B cell (primary cell): Measurements from ENCODE around the gene ARHGEF33. TPM values are rescaled to one million over a fixed set of nuclear protein-coding genes. Genes with fewer than 3 reads are reported as not detected.

Experiments used
- ATAC-seq: fragments of 200-7000 bp; cut with Tn5 transposase; one replicate; pipeline ENCODE4 v1.10.0; 2021; ENCODE audit warnings: low read depth, mild to moderate bottlenecking, moderate number of reproducible peaks, moderate library complexity
- CTCF ChIA-PET: fragments of 350-600 bp; sonication (Branson Sonifier 250); formaldehyde crosslinking; loops from one replicate; lab custom pipeline; 2021; ENCODE audit warnings: antibody characterized with exemption, inconsistent platforms; lab: Charles Lee
- POLR2A ChIA-PET: fragments of 350-600 bp; sonication (Branson Sonifier 250); formaldehyde crosslinking; loops from one replicate; lab custom pipeline; 2021; ENCODE audit warnings: antibody characterized with exemption; lab: Charles Lee
- DNase-seq: peaks from one replicate; pipeline ENCODE4 v3.0.0; 2013
- H2AFZ ChIP-seq: 2 replicates; pipeline ENCODE4 v1.6.1; 2012; ENCODE audit warnings: mild to moderate bottlenecking, low read depth, low read length; ENCODE audit not compliant: insufficient read depth, poor library complexity, severe bottlenecking
- H3K27ac ChIP-seq, 2 donors: 1 replicate in 1 of 2; 2 replicates in 1 of 2; pipeline ENCODE4 v1.5.1; 2012 to 2013; ENCODE audit warnings: low read length in 2 of 2, mild to moderate bottlenecking in 2 of 2, moderate library complexity in 1 of 2
- H3K27me3 ChIP-seq, 4 experiments: fragments of 200-600 bp in 1 of 4; sonication (generic) in 1 of 4; replicated peaks in 1 of 4; 1 replicate in 2 of 4; 2 replicates in 2 of 4; pipeline versions ENCODE4 v1.6.1 to v1.7.0; 2013 to 2016; ENCODE audit warnings: low read length in 3 of 4, mild to moderate bottlenecking in 2 of 4, mixed read lengths in 1 of 4, moderate library complexity in 1 of 4; ENCODE audit not compliant: insufficient read depth in 4 of 4, control insufficient read depth in 3 of 4; ENCODE audit errors: control extremely low read depth in 1 of 4
- H3K36me3 ChIP-seq, 2 experiments: replicated peaks in 1 of 2; 1 replicate in 1 of 2; 2 replicates in 1 of 2; pipeline versions ENCODE4 v1.6.1 to v1.7.1; 2013; ENCODE audit warnings: low read length in 1 of 2; ENCODE audit not compliant: insufficient read depth in 2 of 2, control insufficient read depth in 1 of 2; ENCODE audit errors: control extremely low read depth in 1 of 2, extremely low read depth in 1 of 2
- H3K4me1 ChIP-seq, 2 donors: fragments of 200-600 bp in 1 of 2; sonication (generic) in 1 of 2; 1 replicate in 1 of 2; 2 replicates in 1 of 2; pipeline versions ENCODE4 v1.5.1 to v1.6.1; 2013 to 2017; ENCODE audit warnings: low read length in 2 of 2; ENCODE audit not compliant: control insufficient read depth in 2 of 2, insufficient read depth in 2 of 2
- H3K4me2 ChIP-seq: replicated peaks from 2 replicates; pipeline ENCODE3; 2012; ENCODE audit warnings: mild to moderate bottlenecking, low read depth, low read length; ENCODE audit not compliant: poor library complexity, severe bottlenecking
- H3K4me3 ChIP-seq, 5 experiments: fragments of 200-600 bp in 1 of 5; sonication (generic) in 1 of 5; 1 replicate in 3 of 5; 2 replicates in 2 of 5; pipeline versions ENCODE4 v1.5.1 to v1.7.0; 2011 to 2016; ENCODE audit warnings: low read length in 4 of 5, mild to moderate bottlenecking in 4 of 5, low read depth in 2 of 5, control low read depth in 1 of 5, moderate library complexity in 1 of 5; ENCODE audit not compliant: insufficient read depth in 1 of 5; ENCODE audit errors: control extremely low read depth in 1 of 5, extremely low read depth in 1 of 5
- H3K79me2 ChIP-seq: fragments of 200-600 bp; sonication (generic); one replicate; pipeline ENCODE4 v1.6.0; 2016; ENCODE audit warnings: low read length; ENCODE audit not compliant: control insufficient read depth, insufficient read depth
- H3K9ac ChIP-seq: fragments of 200-600 bp; sonication (generic); 2 replicates; pipeline ENCODE4 v1.6.1; 2017; ENCODE audit warnings: mild to moderate bottlenecking, low read length, moderate library complexity
- H3K9me3 ChIP-seq, 3 donors: one replicate each; pipeline versions ENCODE4 v1.6.1 to v1.7.1; 2013; ENCODE audit warnings: low read length in 2 of 3; ENCODE audit not compliant: control insufficient read depth in 2 of 3, insufficient read depth in 1 of 3; ENCODE audit errors: control extremely low read depth in 1 of 3
- H4K20me1 ChIP-seq: 2 replicates; pipeline ENCODE4 v1.6.0; 2012; ENCODE audit warnings: mild to moderate bottlenecking, low read length; ENCODE audit not compliant: insufficient read depth, control insufficient read depth, poor library complexity, severe bottlenecking
- H3K27ac Mint-ChIP-seq: one replicate; pipeline ENCODE4 v1.8.0; 2021; ENCODE audit warnings: mixed read lengths
- H3K27me3 Mint-ChIP-seq: one replicate; pipeline ENCODE4 v1.8.0; 2021; ENCODE audit warnings: mixed read lengths
- H3K4me1 Mint-ChIP-seq: one replicate; pipeline ENCODE4 v1.8.0; 2021; ENCODE audit warnings: mixed read lengths
- H3K4me3 Mint-ChIP-seq: one replicate; pipeline ENCODE4 v1.8.0; 2021; ENCODE audit warnings: mixed read lengths
- H3K9me3 Mint-ChIP-seq: one replicate; pipeline ENCODE4 v1.8.0; 2022; ENCODE audit warnings: mixed read lengths; ENCODE audit not compliant: insufficient read depth
- CTCF ChIP-seq: fragments of 200-600 bp; IDR thresholded peaks from one replicate; pipeline ENCODE4 v1.8.0; 2022; ENCODE audit warnings: antibody characterized with exemption, mild to moderate bottlenecking
- EZH2 ChIP-seq: IDR thresholded peaks from 2 replicates; pipeline ENCODE4 v1.6.1; 2012; ENCODE audit warnings: borderline replicate concordance, low read depth, mild to moderate bottlenecking, moderate library complexity, low read length; ENCODE audit not compliant: insufficient read depth, poor library complexity, severe bottlenecking
- intact Hi-C: fragments of 100-400 bp; cut with micrococcal nuclease; formaldehyde crosslinking; loops from one replicate; pipeline ENCODE4 v1.10.0; 2022
- polyA plus RNA-seq: library from polyadenylated mRNA; depleted of rRNA; stranded (reverse); fragments of >200 nt; gene quantifications from 2 replicates; pipeline ENCODE4 v1.2.3, GENCODE V29; 2012
- total RNA-seq, 2 donors: library from RNA; stranded (reverse); fragments of 120-200 nt in 1 of 2; gene quantifications; 1 replicate in 1 of 2; 2 replicates in 1 of 2; pipeline versions ENCODE4 v1.2.3 to v1.2.4, GENCODE V29; 2013 to 2022

ARHGEF33 gene
- total and polyA plus RNA-seq, 2 donors (not counting 1 experiment from before 2014, with no cell fraction given): 0.04 to 0.20 TPM

- H3K27ac ChIP-seq: no peak overlapping the region
- H4K20me1 ChIP-seq: no peaks in the 10 kb centered on the region
- H3K9me3 Mint-ChIP-seq: no peaks in the 10 kb centered on the region
- no peaks in the 10 kb centered on the region for H3K27me3 ChIP-seq
- TF ChIP-seq CTCF (no peak), EZH2 (no peak)
- no peak overlapping the region for H3K27ac Mint-ChIP-seq
- DNase-seq (no peak), ATAC-seq (no peak)
- H3K4me1 ChIP-seq: no peaks in the 10 kb centered on the region
- H3K9ac ChIP-seq: no peak overlapping the region
- CTCF ChIA-PET: no interaction called here
- H3K27me3 Mint-ChIP-seq: no peaks in the 10 kb centered on the region
- no peak overlapping the region for H3K4me3 ChIP-seq
- H2AFZ ChIP-seq: no peak overlapping the region
- POLR2A ChIA-PET: no interaction called here
- H3K79me2 ChIP-seq: no peaks in the 10 kb centered on the region
- intact Hi-C loops: no loop called here
- no peaks in the 10 kb centered on the region for H3K36me3 ChIP-seq
- H3K4me1 Mint-ChIP-seq: no peaks in the 10 kb centered on the region
- H3K4me2 ChIP-seq: no peak overlapping the region
- H3K4me3 Mint-ChIP-seq: no peak overlapping the region
- H3K9me3 ChIP-seq: peaks cover 0 to 4% (median 0%) of the 10 kb centered on the region in 3 donors
Measured at GRCh38 chr2:38889045-38889444, 630 bp upstream of the ARHGEF33 start.

- H3K9ac ChIP-seq: no peak overlapping the region
- intact Hi-C loops: no loop called here
Measured at GRCh38 chr2:38892819-38893218, 3.1 kb downstream of the ARHGEF33 start.

More at GRCh38 chr2:38892819-38893218, 3.1 kb downstream of the ARHGEF33 start:
- Mint-ChIP-seq H3K27me3 (peaks cover 4% of the 10 kb centered on the region), H3K27ac (no peak overlapping the region), H3K4me1 (no peaks in the 10 kb centered on the region), H3K9me3 (no peaks in the 10 kb centered on the region), H3K4me3 (no peak overlapping the region)
- Histone ChIP-seq H3K4me1 (no peaks in the 10 kb centered on the region), H2AFZ (no peak overlapping the region), H3K9me3 (peaks cover 0 to 4% (median 0%) of the 10 kb centered on the region in 3 donors), H4K20me1 (no peaks in the 10 kb centered on the region), H3K4me3 (no peak overlapping the region), H3K4me2 (no peak overlapping the region), H3K27me3 (no peaks in the 10 kb centered on the region), H3K79me2 (no peaks in the 10 kb centered on the region), H3K36me3 (no peaks in the 10 kb centered on the region), H3K27ac (no peak overlapping the region)
- ATAC-seq (no peak), DNase-seq (no peak)
- POLR2A ChIA-PET: no interaction called here
- CTCF ChIA-PET: no interaction called here
- TF ChIP-seq EZH2 (no peak), CTCF (no peak)
